ENCODE measurements around the gene SDK1. TPM values are rescaled to one million over a fixed set of nuclear protein-coding genes. Genes with fewer than 3 reads are reported as not detected.

The SDK1 gene
- total and polyA plus RNA-seq, 2 donors (not counting 3 experiments of a cell fraction or from before 2014, with no cell fraction given) = 1.6 to 3.9 TPM

- Histone ChIP-seq H3K9me1 (replicated peaks; ENCODE audit: control insufficient read depth, extremely low read depth, insufficient read depth, low read length) (no peaks in the 10 kb centered on the region), H2AFZ (ENCODE audit: low read depth, low read length) (no peak overlapping the region), H3K4me1 (ENCODE audit: control insufficient read depth, extremely low read depth, insufficient read depth, low read length) (no peaks in the 10 kb centered on the region), H3K9ac (replicated peaks; ENCODE audit: extremely low read depth, insufficient read depth, low read length) (no peak overlapping the region), H3K79me2 (ENCODE audit: control insufficient read depth, insufficient read depth, low read length) (no peaks in the 10 kb centered on the region), H4K20me1 (replicated peaks; ENCODE audit: control insufficient read depth, extremely low read depth, insufficient read depth, low read length) (no peaks in the 10 kb centered on the region), H3K36me3 (ENCODE audit: control insufficient read depth in 2 of 2, extremely low read depth in 1 of 2, insufficient read depth in 2 of 2, low read length in 2 of 2) (no peaks in the 10 kb centered on the region), H3K9me3 (replicated peaks; ENCODE audit: control insufficient read depth, insufficient read depth, low read length) (no peaks in the 10 kb centered on the region), H3K4me3 (replicated peaks in 1 of 3; ENCODE audit: insufficient read depth in 1 of 3, low read depth in 1 of 3, low read length in 3 of 3) (no peak overlapping the region), H3K27me3 (ENCODE audit: control insufficient read depth in 2 of 2, insufficient read depth in 2 of 2, low read length in 2 of 2) (no peaks in the 10 kb centered on the region), H3K4me2 (ENCODE audit: insufficient read depth, low read length) (no peak overlapping the region), H3K27ac (ENCODE audit: insufficient read depth, low read depth, low read length) (no peak overlapping the region)
- DNase-seq (ENCODE audit: low read depth, low spot score) (no peak), FAIRE-seq (no peak)
- intact Hi-C loops (cut with micrococcal nuclease) (no loop called here), dilution Hi-C loops (cut with MboI; ENCODE audit: extremely low pct_ligation_motif_present, low sequenced_read_pairs) (no loop called here)
- CTCF ChIA-PET = no interaction called here
- POLR2A ChIA-PET = no interaction called here
- BruUV-seq (replicated peaks) = no TSS peak
- TF ChIP-seq MAX (IDR thresholded peaks at IDR 0.05; ENCODE audit: insufficient read depth, insufficient read length) (no peak), EZH2 (IDR thresholded peaks at IDR 0.05; ENCODE audit: borderline replicate concordance, low read depth, low read length, severe bottlenecking) (no peak), JUN (IDR thresholded peaks at IDR 0.05; ENCODE audit: borderline replicate concordance, insufficient read depth, insufficient read length, low read depth) (no peak), FOS (IDR thresholded peaks at IDR 0.05; ENCODE audit: borderline replicate concordance, insufficient read depth, low read length) (no peak), POLR2AphosphoS5 (IDR thresholded peaks at IDR 0.05; ENCODE audit: insufficient read depth, low read depth, low read length) (no peak), MYC (IDR thresholded peaks at IDR 0.05; ENCODE audit: low read depth, low read length) (no peak), GATA2 (IDR thresholded peaks at IDR 0.05; ENCODE audit: insufficient read depth, insufficient read length, low read depth, low read length) (no peak), POLR2A (IDR thresholded peaks at IDR 0.05; ENCODE audit: low read depth, low read length) (no peak), CTCF (IDR thresholded peaks at IDR 0.05; ENCODE audit: extremely low read depth in 1 of 2, insufficient read depth in 1 of 2, low read depth in 1 of 2, low read length in 2 of 2) (no peak)
These were observed 727.2 kb downstream of the SDK1 start for GRCh38 chr7:4028221-4028620.

Measured in endothelial cell of umbilical vein (primary cell).